Gastroesophageal sphincter (tissue), 3 donors: Measurements from ENCODE around the gene TIPRL.

ENCODE experiments used
- EP300 ChIP-seq: sonication (generic); formaldehyde crosslinking; IDR thresholded peaks from one replicate; pipeline ENCODE4 v1.6.1; 2017; ENCODE audit warnings: antibody characterized with exemption, mild to moderate bottlenecking
- POLR2A ChIP-seq, 2 donors: fragments of 450-650 bp; IDR thresholded peaks; one replicate each; pipeline ENCODE4 v1.6.1; 2017; ENCODE audit warnings: antibody characterized with exemption in 2 of 2, mild to moderate bottlenecking in 2 of 2, moderate library complexity in 1 of 2
- TF ChIP-seq, protein P1 (sequence below), 4 experiments: fragments of 200-600 bp in 2 of 4; fragments of 450-650 bp in 2 of 4; sonication (generic) in 1 of 4; IDR thresholded peaks; one replicate each; pipeline ENCODE4 v1.5.1; 2017 to 2019; ENCODE audit warnings: antibody characterized with exemption in 4 of 4, mild to moderate bottlenecking in 2 of 4, moderate library complexity in 2 of 4

DNA sequence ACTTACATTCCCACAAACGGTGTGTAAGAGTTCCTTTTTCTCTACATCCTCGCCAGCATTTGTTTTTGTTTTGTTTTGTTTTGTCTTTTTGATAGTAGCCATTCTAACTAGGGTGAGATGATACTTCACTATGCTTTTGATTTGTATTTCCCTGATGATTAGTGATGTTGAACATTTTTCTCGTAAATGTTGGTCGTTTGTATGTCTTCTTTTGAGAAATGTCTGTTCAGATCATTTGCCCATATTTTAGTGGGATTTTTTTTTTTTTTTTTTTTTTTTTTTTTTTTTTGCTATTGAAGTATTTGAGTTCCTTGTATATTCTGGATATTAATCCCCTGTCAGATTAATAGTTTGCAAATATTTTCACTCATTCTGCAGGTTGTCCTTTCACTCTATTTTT, 22.9 kb upstream of the TIPRL start:
- TF ChIP-seq, protein P1, sequence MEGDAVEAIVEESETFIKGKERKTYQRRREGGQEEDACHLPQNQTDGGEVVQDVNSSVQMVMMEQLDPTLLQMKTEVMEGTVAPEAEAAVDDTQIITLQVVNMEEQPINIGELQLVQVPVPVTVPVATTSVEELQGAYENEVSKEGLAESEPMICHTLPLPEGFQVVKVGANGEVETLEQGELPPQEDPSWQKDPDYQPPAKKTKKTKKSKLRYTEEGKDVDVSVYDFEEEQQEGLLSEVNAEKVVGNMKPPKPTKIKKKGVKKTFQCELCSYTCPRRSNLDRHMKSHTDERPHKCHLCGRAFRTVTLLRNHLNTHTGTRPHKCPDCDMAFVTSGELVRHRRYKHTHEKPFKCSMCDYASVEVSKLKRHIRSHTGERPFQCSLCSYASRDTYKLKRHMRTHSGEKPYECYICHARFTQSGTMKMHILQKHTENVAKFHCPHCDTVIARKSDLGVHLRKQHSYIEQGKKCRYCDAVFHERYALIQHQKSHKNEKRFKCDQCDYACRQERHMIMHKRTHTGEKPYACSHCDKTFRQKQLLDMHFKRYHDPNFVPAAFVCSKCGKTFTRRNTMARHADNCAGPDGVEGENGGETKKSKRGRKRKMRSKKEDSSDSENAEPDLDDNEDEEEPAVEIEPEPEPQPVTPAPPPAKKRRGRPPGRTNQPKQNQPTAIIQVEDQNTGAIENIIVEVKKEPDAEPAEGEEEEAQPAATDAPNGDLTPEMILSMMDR (IDR thresholded peaks at IDR 0.05): no peak
- TF ChIP-seq POLR2A (IDR thresholded peaks at IDR 0.05): no peak
- no peak for TF ChIP-seq EP300
